IMR-90 (cell line): ENCODE results near the gene WNT2B. TPM values are rescaled to one million over a fixed set of nuclear protein-coding genes. Genes with fewer than 3 reads are reported as not detected.

Experiments used
- ATAC-seq: fragments of 200-7000 bp; cut with Tn5 transposase; 2 replicates; pipeline ENCODE4 v1.9.1; 2020; ENCODE audit warnings: low read depth, mild to moderate bottlenecking, moderate library complexity
- BruUV-seq: library from RNA; stranded (reverse); fragments of 400-500 nt; replicated peaks from 2 replicates; lab custom pipeline; 2021; lab: Mats Ljungman, UMichigan
- CTCF ChIA-PET: fragments of 300-600 bp; formaldehyde crosslinking; extraction: SDS; loops from one replicate; lab custom pipeline; 2021; ENCODE audit warnings: antibody characterized with exemption; lab: Yijun Ruan, JAX
- POLR2A ChIA-PET: fragments of 300-600 bp; sonication (Branson Sonifier 250); formaldehyde crosslinking; loops from one replicate; lab custom pipeline; 2022; ENCODE audit warnings: antibody characterized with exemption; ENCODE audit not compliant: unreplicated experiment; lab: Charles Lee
- DNase-seq: peaks from one replicate; pipeline ENCODE4 v3.0.0; 2013
- H2AFZ ChIP-seq: replicated peaks from 2 replicates; pipeline ENCODE3; 2013; ENCODE audit warnings: low read length, mild to moderate bottlenecking; ENCODE audit not compliant: poor library complexity
- H2AK5ac ChIP-seq: 2 replicates; pipeline ENCODE4 v1.6.1; 2013; ENCODE audit warnings: low read depth, low read length, inconsistent platforms
- H2AK9ac ChIP-seq: replicated peaks from 2 replicates; pipeline ENCODE3; 2013; ENCODE audit warnings: mild to moderate bottlenecking, low read depth, low read length, moderate library complexity; ENCODE audit not compliant: poor library complexity
- H2BK120ac ChIP-seq: 2 replicates; pipeline ENCODE4 v1.6.1; 2013; ENCODE audit warnings: low read depth, low read length, inconsistent platforms
- H2BK15ac ChIP-seq: 3 replicates; pipeline ENCODE4 v1.6.1; 2013; ENCODE audit warnings: low read depth, low read length, inconsistent platforms
- H2BK20ac ChIP-seq: 2 replicates; pipeline ENCODE4 v1.6.1; 2013; ENCODE audit warnings: low read depth, mild to moderate bottlenecking, inconsistent platforms, low read length, moderate library complexity
- H2BK5ac ChIP-seq: 2 replicates; pipeline ENCODE4 v1.6.1; 2013; ENCODE audit warnings: mild to moderate bottlenecking, low read depth, low read length, inconsistent platforms; ENCODE audit not compliant: poor library complexity, severe bottlenecking
- H3K14ac ChIP-seq: replicated peaks from 2 replicates; pipeline ENCODE4 v1.6.1; 2013; ENCODE audit warnings: low read depth, low read length, inconsistent platforms
- H3K18ac ChIP-seq: 2 replicates; pipeline ENCODE4 v1.6.1; 2013; ENCODE audit warnings: low read depth, low read length, control low read depth
- H3K23ac ChIP-seq: 2 replicates; pipeline ENCODE4 v1.6.1; 2013; ENCODE audit warnings: low read depth, low read length, inconsistent platforms
- H3K27ac ChIP-seq: 2 replicates; pipeline ENCODE4 v1.5.1; 2013; ENCODE audit warnings: mild to moderate bottlenecking, control low read depth, low read length; ENCODE audit not compliant: insufficient read depth
- H3K27me3 ChIP-seq: 2 replicates; pipeline ENCODE4 v1.6.1; 2013; ENCODE audit warnings: low read length; ENCODE audit not compliant: control insufficient read depth, insufficient read depth
- H3K36me3 ChIP-seq: 2 replicates; pipeline ENCODE4 v1.6.1; 2013; ENCODE audit warnings: low read length, mixed read lengths; ENCODE audit not compliant: control insufficient read depth, insufficient read depth
- H3K4ac ChIP-seq: 2 replicates; pipeline ENCODE4 v1.6.1; 2013; ENCODE audit warnings: low read depth, low read length, inconsistent platforms
- H3K4me1 ChIP-seq: 2 replicates; pipeline ENCODE4 v1.6.1; 2013; ENCODE audit warnings: low read length, mixed read lengths; ENCODE audit not compliant: control insufficient read depth, insufficient read depth
- H3K4me2 ChIP-seq: 2 replicates; pipeline ENCODE4 v1.6.1; 2013; ENCODE audit warnings: low read depth, mild to moderate bottlenecking, control low read depth, low read length, moderate library complexity
- H3K4me3 ChIP-seq: 2 replicates; pipeline ENCODE4 v1.5.1; 2013; ENCODE audit warnings: low read depth, mild to moderate bottlenecking, control low read depth, low read length, moderate library complexity; ENCODE audit not compliant: insufficient read depth
- H3K56ac ChIP-seq: 2 replicates; pipeline ENCODE4 v1.6.1; 2013; ENCODE audit warnings: low read length, inconsistent platforms; ENCODE audit not compliant: insufficient read depth; ENCODE audit errors: extremely low read depth
- H3K79me1 ChIP-seq, 2 experiments: 2 replicates each; pipeline ENCODE4 v1.6.1; 2013; ENCODE audit warnings: low read length in 2 of 2, inconsistent platforms in 1 of 2, low read depth in 1 of 2
- H3K9ac ChIP-seq: 2 replicates; pipeline ENCODE4 v1.6.1; 2013; ENCODE audit warnings: low read depth, low read length, control low read depth
- H3K9me1 ChIP-seq: 2 replicates; pipeline ENCODE4 v1.6.1; 2013; ENCODE audit warnings: low read length, inconsistent platforms; ENCODE audit not compliant: insufficient read depth
- H3K9me3 ChIP-seq: 2 replicates; pipeline ENCODE4 v1.6.1; 2013; ENCODE audit warnings: low read length; ENCODE audit not compliant: control insufficient read depth, insufficient read depth
- H4K20me1 ChIP-seq: 2 replicates; pipeline ENCODE4 v1.6.1; 2013; ENCODE audit warnings: low read length, inconsistent platforms; ENCODE audit not compliant: insufficient read depth
- H4K5ac ChIP-seq: 2 replicates; pipeline ENCODE4 v1.6.1; 2013; ENCODE audit warnings: mild to moderate bottlenecking, low read depth, low read length, control low read depth
- H4K8ac ChIP-seq, 2 experiments: 2 replicates each; pipeline ENCODE4 v1.6.1; 2013; ENCODE audit warnings: low read depth in 2 of 2, low read length in 2 of 2, control low read depth in 1 of 2, inconsistent platforms in 1 of 2
- H4K91ac ChIP-seq: 2 replicates; pipeline ENCODE4 v1.6.1; 2013; ENCODE audit warnings: low read depth, low read length, inconsistent platforms; ENCODE audit not compliant: insufficient read depth
- BHLHE40 ChIP-seq: fragments of 150-350 bp; IDR thresholded peaks from 2 replicates; pipeline ENCODE4 v1.6.1; 2016; ENCODE audit warnings: mild to moderate bottlenecking, low read depth, low read length
- CEBPB ChIP-seq: IDR thresholded peaks from 2 replicates; pipeline ENCODE4 v1.6.1; 2012; ENCODE audit warnings: low read depth, low read length, improper control_type of control experiment
- CHD1 ChIP-seq: IDR thresholded peaks from 2 replicates; pipeline ENCODE4 v1.6.1; 2012; ENCODE audit warnings: low read depth, low read length, improper control_type of control experiment
- CTCF ChIP-seq: conservative IDR thresholded peaks from 2 replicates; pipeline ENCODE4 v1.5.1; 2012; ENCODE audit warnings: mild to moderate bottlenecking, low read depth, low read length, improper control_type of control experiment
- ELK1 ChIP-seq: fragments of 150-350 bp; IDR thresholded peaks from 2 replicates; pipeline ENCODE4 v1.6.1; 2016; ENCODE audit warnings: low read depth, mild to moderate bottlenecking, low read length, moderate library complexity, borderline replicate concordance
- FOS ChIP-seq: fragments of 150-350 bp; IDR thresholded peaks from 2 replicates; pipeline ENCODE4 v1.6.1; 2016; ENCODE audit warnings: low read depth, low read length
- MAFK ChIP-seq: IDR thresholded peaks from 2 replicates; pipeline ENCODE4 v1.6.1; 2012; ENCODE audit warnings: low read depth, low read length, improper control_type of control experiment
- MAZ ChIP-seq: IDR thresholded peaks from 2 replicates; pipeline ENCODE4 v1.6.1; 2012; ENCODE audit warnings: low read depth, mild to moderate bottlenecking, low read length, improper control_type of control experiment, moderate library complexity, borderline replicate concordance
- MXI1 ChIP-seq: IDR thresholded peaks from 2 replicates; pipeline ENCODE4 v1.6.1; 2012; ENCODE audit warnings: low read depth, mild to moderate bottlenecking, low read length, moderate library complexity, borderline replicate concordance
- NFE2L2 ChIP-seq: fragments of 150-350 bp; IDR thresholded peaks from 2 replicates; pipeline ENCODE4 v1.6.1; 2016; ENCODE audit warnings: low read depth, mild to moderate bottlenecking, low read length
- POLR2A ChIP-seq: IDR thresholded peaks from 2 replicates; pipeline ENCODE4 v1.6.1; 2012; ENCODE audit warnings: mild to moderate bottlenecking, low read depth, low read length
- RAD21 ChIP-seq: IDR thresholded peaks from 2 replicates; pipeline ENCODE4 v1.6.1; 2012; ENCODE audit warnings: low read length, improper control_type of control experiment
- RCOR1 ChIP-seq: IDR thresholded peaks from 2 replicates; pipeline ENCODE4 v1.6.1; 2012; ENCODE audit warnings: mild to moderate bottlenecking, low read length, improper control_type of control experiment; ENCODE audit not compliant: insufficient replicate concordance
- RFX5 ChIP-seq: IDR thresholded peaks from 2 replicates; pipeline ENCODE4 v1.8.0; 2012; ENCODE audit warnings: low read depth, mild to moderate bottlenecking, low read length, moderate library complexity
- SMC3 ChIP-seq: fragments of 150-350 bp; IDR thresholded peaks from 2 replicates; pipeline ENCODE4 v1.6.1; 2016; ENCODE audit warnings: low read depth, mild to moderate bottlenecking, antibody characterized with exemption, low read length, moderate library complexity
- USF2 ChIP-seq: fragments of 150-350 bp; IDR thresholded peaks from 2 replicates; pipeline ENCODE4 v1.6.1; 2017; ENCODE audit warnings: mild to moderate bottlenecking, antibody characterized with exemption, low read length, low read depth
- WGBS, 2 experiments: methylation state at CpG; one replicate each; pipeline versions ENCODE4 v1.1.5 to v1.1.7; 2013; ENCODE audit warnings: missing lambda C conversion rate in 2 of 2; ENCODE audit not compliant: insufficient read length in 1 of 2; ENCODE audit errors: extremely low coverage in 2 of 2; 5-methylcytosine and 5-hydroxymethylcytosine counted together
- dilution Hi-C: fragments of 300-500 bp; cut with HindIII; formaldehyde crosslinking; loops from one replicate; pipeline ENCODE4 v1.14.3; 2018; ENCODE audit warnings: low sequenced_read_pairs; ENCODE audit not compliant: unreplicated experiment
- in situ Hi-C: fragments of 300-500 bp; cut with MboI; formaldehyde crosslinking; loops from 3 replicates; pipeline ENCODE4 v1.14.3; 2019; ENCODE audit warnings: low sequenced_read_pairs, inconsistent platforms, mixed read lengths
- intact Hi-C: fragments of 100-400 bp; cut with micrococcal nuclease; formaldehyde crosslinking; loops from 2 replicates; pipeline ENCODE4 v1.10.0; 2022
- polyA plus RNA-seq, 3 experiments: library from polyadenylated mRNA; depleted of rRNA; stranded (reverse); fragments of >200 nt; gene quantifications; 2 replicates each; pipeline ENCODE4 v1.2.3, GENCODE V29; 2012; ENCODE audit warnings: low replicate concordance in 1 of 3
- total RNA-seq: library from RNA; depleted of rRNA; stranded (reverse); fragments of >200 nt; gene quantifications from 2 replicates; pipeline ENCODE4 v1.2.3, GENCODE V29; 2012

Gene WNT2B
- total and polyA plus RNA-seq, 2 of the 4 experiments (the other 2 are of a cell fraction), result 0.50 to 0.54 TPM

DNA sequence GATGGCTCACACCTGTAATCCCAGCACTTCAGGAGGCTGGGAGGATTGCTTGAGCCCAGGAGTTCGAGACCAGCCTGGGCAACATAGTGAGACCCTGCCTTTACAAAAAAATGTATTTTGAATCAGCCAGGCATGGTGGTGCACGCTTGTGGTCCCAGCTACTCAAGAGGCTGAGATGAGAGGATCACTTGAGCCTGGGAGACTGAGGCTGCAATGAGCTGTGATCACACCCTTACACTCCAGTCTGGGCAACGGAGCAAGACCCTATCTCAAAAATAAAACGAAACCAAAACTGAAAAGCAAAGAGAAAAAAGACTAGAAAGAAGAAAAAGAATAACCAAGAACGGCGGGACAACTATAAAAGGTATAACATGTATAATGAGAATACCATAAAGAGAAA lies 15.4 kb upstream of the WNT2B start:
- no peak for DNase-seq
- TF ChIP-seq BHLHE40 (no peak), ELK1 (no peak), FOS (no peak), RFX5 (no peak), CTCF (no peak), SMC3 (no peak), CEBPB (no peak), MXI1 (no peak), RCOR1 (no peak), USF2 (no peak), RAD21 (no peak), MAFK (no peak), MAZ (no peak), CHD1 (no peak), NFE2L2 (no peak), POLR2A (no peak)

More for the DNA sequence above, 15.4 kb upstream of the WNT2B start:
- H3K9ac ChIP-seq, result no peak overlapping the region
- no peak overlapping the region for H2AK9ac ChIP-seq
- no peaks in the 10 kb centered on the region for H3K9me1 ChIP-seq
- no peak overlapping the region for H3K4ac ChIP-seq
- no peak overlapping the region for H3K56ac ChIP-seq
- no peak overlapping the region for H3K14ac ChIP-seq
- no peak overlapping the region for H4K5ac ChIP-seq
- intact Hi-C loops, result no loop called here
- H3K18ac ChIP-seq, result no peak overlapping the region
- no peaks in the 10 kb centered on the region for H3K79me1 ChIP-seq
- dilution Hi-C loops, result no loop called here
- H2BK120ac ChIP-seq, result no peak overlapping the region
- H2BK20ac ChIP-seq, result no peak overlapping the region
- no peak overlapping the region for H4K91ac ChIP-seq
- no peak overlapping the region for H2AK5ac ChIP-seq
- no peak overlapping the region for H4K8ac ChIP-seq
- H2BK15ac ChIP-seq, result no peak overlapping the region
- H3K4me3 ChIP-seq, result no peak overlapping the region
- H3K4me1 ChIP-seq, result no peaks in the 10 kb centered on the region
- H3K23ac ChIP-seq, result no peak overlapping the region
- no TSS peak for BruUV-seq
- H2BK5ac ChIP-seq, result no peak overlapping the region
- CTCF ChIA-PET, result interaction anchor here (0.7 to 1.0 kb wide), 3 partner anchors 35 to 180 kb away, joined by 3 to 4 read pairs (median 3); no protein-coding TSS in a partner anchor
- in situ Hi-C loops, result no loop called here
- no CpG with 5 or more reads among the region's 6 CpGs for WGBS, 2 experiments
- no peak overlapping the region for H3K27ac ChIP-seq
- no peak overlapping the region for H3K4me2 ChIP-seq
- POLR2A ChIA-PET, result no interaction called here
- no peak overlapping the region for H2AFZ ChIP-seq
- H3K27me3 ChIP-seq, result no peaks in the 10 kb centered on the region
- H3K36me3 ChIP-seq, result no peaks in the 10 kb centered on the region
- no peak for ATAC-seq
- H4K20me1 ChIP-seq, result no peaks in the 10 kb centered on the region
- no peaks in the 10 kb centered on the region for H3K9me3 ChIP-seq
